PFSK-1 (cell line): ENCODE results near the gene RPH3AL.

ENCODE experiments used
- FOXP2 ChIP-seq: optimal IDR thresholded peaks from 2 replicates; pipeline ENCODE3; 2011; ENCODE audit warnings: borderline replicate concordance, control low read depth, inconsistent platforms; ENCODE audit not compliant: insufficient read depth; ENCODE audit errors: extremely low read length, extremely low read depth
- POLR2AphosphoS5 ChIP-seq: IDR thresholded peaks from 2 replicates; pipeline ENCODE4 v1.6.1; 2012; ENCODE audit warnings: low read depth, mild to moderate bottlenecking, control low read depth, low read length, moderate library complexity
- REST ChIP-seq, 2 experiments: IDR thresholded peaks; 2 replicates each; pipeline versions ENCODE4 v1.6.1 to v1.8.0; 2011 to 2012; ENCODE audit warnings: low read depth in 2 of 2, low read length in 2 of 2, control low read depth in 1 of 2, inconsistent platforms in 1 of 2, mild to moderate bottlenecking in 1 of 2, moderate library complexity in 1 of 2; ENCODE audit not compliant: insufficient read depth in 1 of 2
- SIN3A ChIP-seq: IDR thresholded peaks from 2 replicates; pipeline ENCODE4 v1.6.1; 2012; ENCODE audit warnings: mild to moderate bottlenecking, low read length, moderate library complexity, borderline replicate concordance; ENCODE audit not compliant: insufficient read depth
- TAF1 ChIP-seq: IDR thresholded peaks from 2 replicates; pipeline ENCODE4 v1.6.1; 2012; ENCODE audit warnings: low read length, control low read depth, borderline replicate concordance; ENCODE audit not compliant: insufficient read depth

The RPH3AL gene

GRCh38 chr17:178292-179065 lies 174.1 kb downstream of the RPH3AL start:
- no peak for TF ChIP-seq SIN3A
- no peak for TF ChIP-seq TAF1
- TF ChIP-seq REST (IDR thresholded peaks at IDR 0.05; ENCODE audit: insufficient read depth in 1 of 2, low read depth in 2 of 2, low read length in 2 of 2), result no peak
- no peak for TF ChIP-seq POLR2AphosphoS5
- no peak for TF ChIP-seq FOXP2

- TF ChIP-seq REST (IDR thresholded peaks at IDR 0.05; ENCODE audit: insufficient read depth in 1 of 2, low read depth in 2 of 2, low read length in 2 of 2) (no peak), TAF1 (no peak), POLR2AphosphoS5 (no peak), FOXP2 (no peak), SIN3A (no peak)
Measured at GRCh38 chr17:177762-178161, 174.8 kb downstream of the RPH3AL start.

- TF ChIP-seq FOXP2 (no peak), SIN3A (no peak), REST (IDR thresholded peaks at IDR 0.05; ENCODE audit: insufficient read depth in 1 of 2, low read depth in 2 of 2, low read length in 2 of 2) (no peak), TAF1 (no peak), POLR2AphosphoS5 (no peak)
Measured at GRCh38 chr17:177155-177554, 175.5 kb downstream of the RPH3AL start.

GRCh38 chr17:173166-173911 lies 179.3 kb downstream of the RPH3AL start:
- TF ChIP-seq POLR2AphosphoS5 (no peak), SIN3A (no peak), TAF1 (no peak), REST (IDR thresholded peaks at IDR 0.05; ENCODE audit: insufficient read depth in 1 of 2, low read depth in 2 of 2, low read length in 2 of 2) (no peak), FOXP2 (no peak)
